ENCODE data around the gene TFDP1.

- TF ChIP-seq, protein P1, sequence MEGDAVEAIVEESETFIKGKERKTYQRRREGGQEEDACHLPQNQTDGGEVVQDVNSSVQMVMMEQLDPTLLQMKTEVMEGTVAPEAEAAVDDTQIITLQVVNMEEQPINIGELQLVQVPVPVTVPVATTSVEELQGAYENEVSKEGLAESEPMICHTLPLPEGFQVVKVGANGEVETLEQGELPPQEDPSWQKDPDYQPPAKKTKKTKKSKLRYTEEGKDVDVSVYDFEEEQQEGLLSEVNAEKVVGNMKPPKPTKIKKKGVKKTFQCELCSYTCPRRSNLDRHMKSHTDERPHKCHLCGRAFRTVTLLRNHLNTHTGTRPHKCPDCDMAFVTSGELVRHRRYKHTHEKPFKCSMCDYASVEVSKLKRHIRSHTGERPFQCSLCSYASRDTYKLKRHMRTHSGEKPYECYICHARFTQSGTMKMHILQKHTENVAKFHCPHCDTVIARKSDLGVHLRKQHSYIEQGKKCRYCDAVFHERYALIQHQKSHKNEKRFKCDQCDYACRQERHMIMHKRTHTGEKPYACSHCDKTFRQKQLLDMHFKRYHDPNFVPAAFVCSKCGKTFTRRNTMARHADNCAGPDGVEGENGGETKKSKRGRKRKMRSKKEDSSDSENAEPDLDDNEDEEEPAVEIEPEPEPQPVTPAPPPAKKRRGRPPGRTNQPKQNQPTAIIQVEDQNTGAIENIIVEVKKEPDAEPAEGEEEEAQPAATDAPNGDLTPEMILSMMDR (IDR thresholded peaks at IDR 0.05), result no peak
- no peak for TF ChIP-seq POLR2AphosphoS5 (IDR thresholded peaks at IDR 0.05)
- TF ChIP-seq POLR2A (IDR thresholded peaks at IDR 0.05), result no peak
Observed at GRCh38 chr13:113545455-113545930, 39.1 kb upstream of the TFDP1 start.

All from breast epithelium (tissue), 3 donors.